GM12878 (cell line): ENCODE data around the gene SLAMF1. TPM values are rescaled to one million over a fixed set of nuclear protein-coding genes. Genes with fewer than 3 reads are reported as not detected.

Experiments
- ATAC-seq: fragments of 200-7000 bp; cut with Tn5 transposase; 3 replicates; pipeline ENCODE4 v1.9.1; 2020; ENCODE audit warnings: mild to moderate bottlenecking, moderate library complexity
- BruUV-seq: library from RNA; stranded (reverse); fragments of 400-500 nt; replicated peaks from 2 replicates; lab custom pipeline; 2021; lab: Mats Ljungman, UMichigan
- CTCF ChIA-PET: fragments of 300-600 bp; sonication (Branson Sonifier 250); formaldehyde crosslinking; extraction: SDS; loops from one replicate; lab custom pipeline; 2021; ENCODE audit warnings: inconsistent platforms; lab: Yijun Ruan, JAX
- POLR2A ChIA-PET: fragments of 350-600 bp; formaldehyde crosslinking; extraction: SDS; loops from one replicate; lab custom pipeline; 2021; ENCODE audit warnings: inconsistent platforms; lab: Charles Lee
- RAD21 ChIA-PET: fragments of 300-600 bp; sonication (Branson Sonifier 250); formaldehyde crosslinking; loops from one replicate; lab custom pipeline; 2023; ENCODE audit warnings: antibody characterized with exemption; ENCODE audit not compliant: unreplicated experiment; lab: Charles Lee
- SMC1A ChIA-PET: fragments of 300-600 bp; sonication (Branson Sonifier 250); formaldehyde crosslinking; loops from one replicate; lab custom pipeline; 2023; ENCODE audit not compliant: unreplicated experiment, uncharacterized antibody; lab: Charles Lee
- DNase-seq: peaks from one replicate; pipeline ENCODE4 v3.0.0-alpha.2; 2011; ENCODE audit warnings: low read depth, low spot score
- FAIRE-seq: peaks from 3 replicates; lab custom pipeline; 2011; peaks lifted over from hg19 to GRCh38; lab: Jason Lieb, UNC
- H2AFZ ChIP-seq: 2 replicates; pipeline ENCODE4 v1.6.0; 2011; ENCODE audit warnings: low read depth, low read length, control low read depth; ENCODE audit not compliant: control insufficient read depth
- H3K27ac ChIP-seq: 2 replicates; pipeline ENCODE4 v1.5.1; 2011; ENCODE audit warnings: control low read depth; ENCODE audit not compliant: control insufficient read depth, insufficient read depth
- H3K27me3 ChIP-seq, 2 experiments: replicated peaks in 1 of 2; 2 replicates each; pipeline versions ENCODE4 v1.6.0 to v1.6.1; 2011; ENCODE audit warnings: low read length in 1 of 2; ENCODE audit not compliant: control insufficient read depth in 2 of 2, insufficient read depth in 2 of 2
- H3K36me3 ChIP-seq, 2 experiments: 2 replicates each; pipeline ENCODE4 v1.5.1; 2011; ENCODE audit warnings: low read length in 1 of 2; ENCODE audit not compliant: control insufficient read depth in 2 of 2, insufficient read depth in 2 of 2
- H3K4me1 ChIP-seq: 2 replicates; pipeline ENCODE4 v1.6.1; 2011; ENCODE audit warnings: mild to moderate bottlenecking, low read length, moderate library complexity, mixed read lengths; ENCODE audit not compliant: control insufficient read depth, insufficient read depth
- H3K4me2 ChIP-seq: 2 replicates; pipeline ENCODE4 v1.6.0; 2011; ENCODE audit warnings: control low read depth; ENCODE audit not compliant: control insufficient read depth, insufficient read depth
- H3K4me3 ChIP-seq: fragments of 200-600 bp; sonication (generic); 2 replicates; pipeline ENCODE4 v1.5.1; 2016
- H3K79me2 ChIP-seq: 2 replicates; pipeline ENCODE4 v1.6.0; 2011; ENCODE audit warnings: low read length; ENCODE audit not compliant: control insufficient read depth, insufficient read depth
- H3K9ac ChIP-seq: 2 replicates; pipeline ENCODE4 v1.8.0; 2011; ENCODE audit warnings: low read length, control low read depth, mixed read lengths; ENCODE audit not compliant: control insufficient read depth, insufficient read depth
- H3K9me3 ChIP-seq: replicated peaks from 3 replicates; pipeline ENCODE4 v1.5.1; 2011; ENCODE audit warnings: mild to moderate bottlenecking, low read length; ENCODE audit not compliant: control insufficient read depth, insufficient read depth
- H4K20me1 ChIP-seq: 2 replicates; pipeline ENCODE4 v1.6.0; 2011; ENCODE audit not compliant: control insufficient read depth, insufficient read depth
- EED ChIP-seq: sonication (generic); IDR thresholded peaks from 2 replicates; pipeline ENCODE4 v1.6.1; 2016; ENCODE audit warnings: antibody characterized with exemption, low read depth
- HDAC2 ChIP-seq: fragments of 200-600 bp; sonication (generic); IDR thresholded peaks from 2 replicates; pipeline ENCODE4 v1.6.1; 2017
- PAX8 ChIP-seq: fragments of 450-650 bp; IDR thresholded peaks from 2 replicates; pipeline ENCODE4 v1.6.1; 2017; ENCODE audit warnings: mild to moderate bottlenecking, moderate library complexity
- SIN3A ChIP-seq: IDR thresholded peaks from 2 replicates; pipeline ENCODE4 v1.6.1; 2012; ENCODE audit warnings: low read depth, low read length, improper control_type of control experiment
- ZBTB33 ChIP-seq: fragments of 450-650 bp; IDR thresholded peaks from 2 replicates; pipeline ENCODE4 v1.6.1; 2017; ENCODE audit warnings: mild to moderate bottlenecking
- WGBS: methylation state at CpG from one replicate; pipeline ENCODE4 v1.1.6; 2016; ENCODE audit warnings: low lambda C conversion rate; ENCODE audit not compliant: insufficient replicate concordance, insufficient coverage; ENCODE audit errors: missing lambda C conversion rate; 5-methylcytosine and 5-hydroxymethylcytosine counted together
- in situ Hi-C: fragments of 300-500 bp; cut with MboI; formaldehyde crosslinking; loops from 9 replicates; pipeline ENCODE4 v1.14.3; 2018; ENCODE audit warnings: mixed read lengths
- intact Hi-C: fragments of 100-400 bp; cut with micrococcal nuclease; formaldehyde crosslinking; loops from one replicate; pipeline ENCODE4 v1.14.2; 2022; ENCODE audit not compliant: unreplicated experiment
- polyA plus RNA-seq, 11 experiments: library from polyadenylated mRNA; depleted of rRNA in 4 of 11; unstranded in 6 of 11; stranded (reverse) in 5 of 11; fragments of >200 nt; fragmentation: Nextera tagmentation in 4 of 11; fragmentation: Illumina TruSeq in 1 of 11; extraction: Ambion mirVana in 4 of 11; extraction: Trizol in 1 of 11; gene quantifications; 1 replicate in 1 of 11; 2 replicates in 10 of 11; pipeline versions ENCODE4 v1.2.1 to v1.2.3, GENCODE V29; 2011 to 2016; ENCODE audit warnings: inconsistent platforms in 2 of 11, missing spikeins in 2 of 11, low read depth in 1 of 11
- total RNA-seq, 4 experiments: library from RNA; depleted of rRNA in 3 of 4; stranded (reverse); fragments of >200 nt in 3 of 4; fragmentation: Illumina TruSeq in 1 of 4; extraction: Trizol in 1 of 4; gene quantifications; 2 replicates each; pipeline versions ENCODE4 v1.2.1 to v1.2.3, GENCODE V29; 2013 to 2021

SLAMF1 gene
- total and polyA plus RNA-seq, 10 of the 15 experiments (the other 5 are each of a cell fraction or from before 2014, with no cell fraction given) = 87.3 to 260 (median 131) TPM

GRCh38 chr1:160606611-160607010 lies 40.2 kb downstream of the SLAMF1 start:
- CTCF ChIA-PET = interaction anchor here (0.5 to 9.9 kb wide), 38 partner anchors 9 to 1956 kb away, joined by 3 to 355 read pairs (median 4); partner anchors contain the start of genes CD84 and SLAMF6
- H3K9me3 ChIP-seq = peaks cover 6% of the 10 kb centered on the region
- DNase-seq (no peak), ATAC-seq (peak; percentile 1; the same call in 1 of the 3 replicates), FAIRE-seq (no peak)
- SMC1A ChIA-PET = interaction anchor here (0.7 to 7.1 kb wide), 31 partner anchors 8 to 252 kb away, joined by 3 to 395 read pairs (median 7); partner anchors contain the start of genes CD84 and SLAMF6
- H3K27me3 ChIP-seq = no peaks in the 10 kb centered on the region
- 0 out of 2 replicates have a peak, but pooled peaks have one; percentile 62 for TF ChIP-seq PAX8
- no peak for TF ChIP-seq SIN3A
- TF ChIP-seq HDAC2 = no peak
- TF ChIP-seq ZBTB33 = no peak
- TF ChIP-seq EED = no peak
- H3K9ac ChIP-seq = peak overlapping the region; percentile 49
- RAD21 ChIA-PET = interaction anchor here (1.0 to 8.3 kb wide), 32 partner anchors 9 to 315 kb away, joined by 3 to 257 read pairs (median 6); partner anchors contain the start of genes CD84 and SLAMF6
- H3K79me2 ChIP-seq = no peaks in the 10 kb centered on the region
- H4K20me1 ChIP-seq = no peaks in the 10 kb centered on the region
- no TSS peak for BruUV-seq
- POLR2A ChIA-PET = interaction anchor here (0.6 to 5.3 kb wide), 14 partner anchors 12 to 177 kb away, joined by 3 to 45 read pairs (median 6); partner anchors contain the start of genes CD84, SLAMF1 and SLAMF6
- H3K36me3 ChIP-seq = peaks cover 5 to 8% of the 10 kb centered on the region in 2 experiments
- WGBS = 24% methylated on average over 1 of the region's 1 CpG
- H3K4me3 ChIP-seq = no peak overlapping the region
- no peak overlapping the region; the same call in 1 of the 2 replicates for H2AFZ ChIP-seq
- peak overlapping the region; percentile 51 for H3K4me2 ChIP-seq
- H3K4me1 ChIP-seq = peaks cover 30% of the 10 kb centered on the region
- intact Hi-C loops (loop anchor here (1.0 to 5.0 kb wide), 6 partner anchors 30 to 414 kb away; partner anchors contain the start of genes CASQ1, COPA and NCSTN), in situ Hi-C loops (loop anchor here (5.0 kb wide), 2 partner anchors 59 to 179 kb away; no protein-coding TSS in a partner anchor)
- H3K27ac ChIP-seq = peak overlapping the region; percentile 89
